Keratinocyte (primary cell): Measurements from ENCODE around the gene HINFP. TPM values are rescaled to one million over a fixed set of nuclear protein-coding genes. Genes with fewer than 3 reads are reported as not detected.

Experiments used
- DNase-seq: peaks from one replicate; pipeline ENCODE4 v3.0.0-alpha.2; 2011; ENCODE audit warnings: low read depth, missing footprints, low spot score
- FAIRE-seq: peaks from 2 replicates; lab custom pipeline; 2011; peaks lifted over from hg19 to GRCh38; lab: Jason Lieb, UNC
- H2AFZ ChIP-seq: 2 replicates; pipeline ENCODE4 v1.6.0; 2012; ENCODE audit warnings: low read length, control low read depth, inconsistent platforms; ENCODE audit not compliant: control insufficient read depth
- H3K27ac ChIP-seq: 2 replicates; pipeline ENCODE4 v1.5.1; 2011; ENCODE audit warnings: low read length; ENCODE audit not compliant: control insufficient read depth, insufficient read depth
- H3K27me3 ChIP-seq: 3 replicates; pipeline ENCODE4 v1.6.0; 2011; ENCODE audit warnings: low read length; ENCODE audit not compliant: control insufficient read depth, insufficient read depth; ENCODE audit errors: extremely low read depth
- H3K36me3 ChIP-seq, 2 experiments: 2 replicates in 1 of 2; 3 replicates in 1 of 2; pipeline ENCODE4 v1.5.1; 2011; ENCODE audit warnings: low read length in 2 of 2, mild to moderate bottlenecking in 1 of 2; ENCODE audit not compliant: control insufficient read depth in 2 of 2, insufficient read depth in 2 of 2; ENCODE audit errors: extremely low read depth in 1 of 2
- H3K4me1 ChIP-seq: 3 replicates; pipeline ENCODE4 v1.5.1; 2011; ENCODE audit warnings: low read length; ENCODE audit not compliant: control insufficient read depth, insufficient read depth; ENCODE audit errors: extremely low read depth
- H3K4me2 ChIP-seq: 3 replicates; pipeline ENCODE4 v1.6.0; 2011; ENCODE audit warnings: low read depth, low read length; ENCODE audit not compliant: control insufficient read depth, insufficient read depth; ENCODE audit errors: extremely low read depth
- H3K4me3 ChIP-seq, 3 experiments: fragments of 200-600 bp in 1 of 3; sonication (generic) in 1 of 3; 2 replicates in 2 of 3; 3 replicates in 1 of 3; pipeline ENCODE4 v1.5.1; 2011 to 2016; ENCODE audit warnings: low read length in 3 of 3, mild to moderate bottlenecking in 3 of 3, control low read depth in 2 of 3, inconsistent platforms in 1 of 3, low read depth in 1 of 3, mixed read lengths in 1 of 3, mixed run types in 1 of 3, moderate library complexity in 1 of 3; ENCODE audit not compliant: control insufficient read depth in 2 of 3, insufficient read depth in 2 of 3; ENCODE audit errors: extremely low read depth in 1 of 3
- H3K79me2 ChIP-seq: 2 replicates; pipeline ENCODE4 v1.6.0; 2012; ENCODE audit warnings: low read length; ENCODE audit not compliant: control insufficient read depth, insufficient read depth
- H3K9ac ChIP-seq: 3 replicates; pipeline ENCODE4 v1.6.0; 2011; ENCODE audit warnings: low read length; ENCODE audit not compliant: control insufficient read depth, insufficient read depth; ENCODE audit errors: extremely low read depth
- H3K9me1 ChIP-seq: 3 replicates; pipeline ENCODE4 v1.6.0; 2011; ENCODE audit warnings: low read length; ENCODE audit not compliant: control insufficient read depth, insufficient read depth; ENCODE audit errors: extremely low read depth
- H3K9me3 ChIP-seq: 2 replicates; pipeline ENCODE4 v1.5.1; 2012; ENCODE audit warnings: low read depth, low read length; ENCODE audit not compliant: control insufficient read depth
- H4K20me1 ChIP-seq: 3 replicates; pipeline ENCODE4 v1.6.0; 2011; ENCODE audit warnings: low read length; ENCODE audit not compliant: control insufficient read depth, insufficient read depth; ENCODE audit errors: extremely low read depth
- EZH2 ChIP-seq: IDR thresholded peaks from one replicate; pipeline ENCODE4 v1.6.1; 2012; ENCODE audit warnings: inconsistent platforms, mild to moderate bottlenecking, low read length, moderate library complexity
- dilution Hi-C: fragments of 300-500 bp; cut with MboI; formaldehyde crosslinking; loops from one replicate; pipeline ENCODE4 v1.7.0; 2020; ENCODE audit warnings: low sequenced_read_pairs; ENCODE audit not compliant: extremely low pct_ligation_motif_present
- polyA plus RNA-seq, 5 experiments: library from polyadenylated mRNA; depleted of rRNA in 3 of 5; stranded (reverse) in 3 of 5; stranded (forward) in 1 of 5; unstranded in 1 of 5; fragments of >200 nt; gene quantifications; 1 replicate in 1 of 5; 2 replicates in 3 of 5; 3 replicates in 1 of 5; pipeline versions ENCODE4 v1.2.1 to v1.2.3, GENCODE V29; 2011 to 2012; ENCODE audit warnings: missing spikeins in 2 of 5, low read depth in 1 of 5, low replicate concordance in 1 of 5
- TF ChIP-seq, protein P1 (sequence below), 3 experiments: IDR thresholded peaks in 1 of 3; conservative IDR thresholded peaks in 1 of 3; optimal IDR thresholded peaks in 1 of 3; 2 replicates in 2 of 3; 3 replicates in 1 of 3; pipeline versions ENCODE3 to v1.5.1; 2011; ENCODE audit warnings: low read length in 3 of 3, mild to moderate bottlenecking in 3 of 3, moderate library complexity in 2 of 3, control low read depth in 1 of 3, inconsistent platforms in 1 of 3; ENCODE audit not compliant: insufficient read depth in 2 of 3; ENCODE audit errors: extremely low read depth in 1 of 3

HINFP gene
- polyA plus RNA-seq, 1 donor (not counting 4 experiments of a cell fraction or from before 2014, with no cell fraction given): 15.6 TPM

DNA sequence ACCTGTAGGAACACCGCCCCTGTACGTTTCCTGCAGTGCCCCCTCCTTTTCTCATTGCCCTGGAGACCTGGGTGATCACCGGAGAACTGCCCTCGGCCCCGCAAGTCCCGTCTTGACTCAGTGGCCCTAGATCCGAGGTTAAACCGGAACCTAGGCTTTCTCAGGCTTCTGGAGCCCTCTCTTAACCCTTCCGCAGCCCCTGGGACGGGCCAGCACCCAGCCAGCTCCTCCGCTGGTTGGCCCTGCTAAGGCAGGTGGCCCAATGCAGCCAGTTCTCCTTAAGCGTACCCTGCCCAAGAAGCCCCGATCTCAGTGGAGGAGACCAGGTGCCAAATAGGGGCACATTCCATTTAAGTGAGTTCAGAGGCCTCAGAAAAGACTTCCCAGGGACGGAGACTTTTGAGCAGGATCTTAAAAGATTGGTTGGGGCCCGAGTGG, 47.9 kb downstream of the HINFP start:
- dilution Hi-C loops: no loop called here
- Histone ChIP-seq H3K79me2 (no peaks in the 10 kb centered on the region), H3K4me3 (peak overlapping the region; percentile 59 to 88 (median 81)), H2AFZ (peak overlapping the region; percentile 93), H3K4me1 (peaks cover 36% of the 10 kb centered on the region), H3K9me1 (no peaks in the 10 kb centered on the region), H3K9ac (peak overlapping the region; percentile 91), H3K9me3 (no peaks in the 10 kb centered on the region), H3K36me3 (no peaks in the 10 kb centered on the region), H3K27me3 (no peaks in the 10 kb centered on the region), H3K4me2 (peak overlapping the region; percentile 94), H4K20me1 (no peaks in the 10 kb centered on the region), H3K27ac (peak overlapping the region; percentile 85)
- FAIRE-seq (no peak), DNase-seq (no peak)
- no peak for TF ChIP-seq EZH2
- TF ChIP-seq, protein P1, sequence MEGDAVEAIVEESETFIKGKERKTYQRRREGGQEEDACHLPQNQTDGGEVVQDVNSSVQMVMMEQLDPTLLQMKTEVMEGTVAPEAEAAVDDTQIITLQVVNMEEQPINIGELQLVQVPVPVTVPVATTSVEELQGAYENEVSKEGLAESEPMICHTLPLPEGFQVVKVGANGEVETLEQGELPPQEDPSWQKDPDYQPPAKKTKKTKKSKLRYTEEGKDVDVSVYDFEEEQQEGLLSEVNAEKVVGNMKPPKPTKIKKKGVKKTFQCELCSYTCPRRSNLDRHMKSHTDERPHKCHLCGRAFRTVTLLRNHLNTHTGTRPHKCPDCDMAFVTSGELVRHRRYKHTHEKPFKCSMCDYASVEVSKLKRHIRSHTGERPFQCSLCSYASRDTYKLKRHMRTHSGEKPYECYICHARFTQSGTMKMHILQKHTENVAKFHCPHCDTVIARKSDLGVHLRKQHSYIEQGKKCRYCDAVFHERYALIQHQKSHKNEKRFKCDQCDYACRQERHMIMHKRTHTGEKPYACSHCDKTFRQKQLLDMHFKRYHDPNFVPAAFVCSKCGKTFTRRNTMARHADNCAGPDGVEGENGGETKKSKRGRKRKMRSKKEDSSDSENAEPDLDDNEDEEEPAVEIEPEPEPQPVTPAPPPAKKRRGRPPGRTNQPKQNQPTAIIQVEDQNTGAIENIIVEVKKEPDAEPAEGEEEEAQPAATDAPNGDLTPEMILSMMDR (optimal IDR thresholded peaks at IDR 0.05 in 1 of 3, IDR thresholded peaks at IDR 0.05 in 1 of 3, conservative IDR thresholded peaks at IDR 0.05 in 1 of 3; ENCODE audit: extremely low read depth in 1 of 3, insufficient read depth in 2 of 3, low read length in 3 of 3): no peak

DNA sequence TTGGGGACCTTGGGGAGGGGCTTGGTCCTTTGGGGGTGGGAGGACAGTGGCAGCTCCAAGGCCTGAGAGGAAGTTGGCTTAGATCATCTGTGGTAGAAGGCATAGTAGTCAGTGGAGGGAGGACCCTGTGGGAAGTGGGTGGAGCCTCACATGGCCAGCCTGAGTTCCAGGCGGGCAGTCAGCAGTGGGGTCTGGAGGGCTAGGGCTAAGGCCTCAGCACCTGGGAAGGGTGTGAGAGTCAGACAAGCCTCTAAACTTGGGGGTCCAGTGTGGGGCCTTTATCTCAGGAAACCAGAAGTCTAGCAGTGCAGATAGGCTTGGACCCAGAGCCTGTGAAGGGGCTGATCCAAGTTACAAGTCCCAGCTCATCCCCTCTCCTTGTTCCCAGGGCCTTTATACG, 51.1 kb downstream of the HINFP start:
- Histone ChIP-seq H3K9me1 (no peaks in the 10 kb centered on the region), H3K4me2 (no peak overlapping the region), H3K27ac (no peak overlapping the region), H3K36me3 (peaks cover 0 to 6% of the 10 kb centered on the region in 2 experiments), H3K79me2 (no peaks in the 10 kb centered on the region), H2AFZ (no peak overlapping the region), H3K9ac (no peak overlapping the region), H3K4me1 (peaks cover 19% of the 10 kb centered on the region), H4K20me1 (no peaks in the 10 kb centered on the region), H3K27me3 (no peaks in the 10 kb centered on the region), H3K4me3 (no peak overlapping the region), H3K9me3 (no peaks in the 10 kb centered on the region)
- FAIRE-seq (no peak), DNase-seq (no peak)
- TF ChIP-seq, protein P1 (optimal IDR thresholded peaks at IDR 0.05 in 1 of 3, IDR thresholded peaks at IDR 0.05 in 1 of 3, conservative IDR thresholded peaks at IDR 0.05 in 1 of 3; ENCODE audit: extremely low read depth in 1 of 3, insufficient read depth in 2 of 3, low read length in 3 of 3): no peak
- no peak for TF ChIP-seq EZH2
- dilution Hi-C loops: no loop called here
